DMS153 treated with DMSO at 0.1 percent for 48 hours (cell line): ENCODE measurements around the gene SNED1.

Experiments used
- DNase-seq: peaks from one replicate; lab custom pipeline; 2025; ENCODE audit not compliant: unreplicated experiment; lab: John Stamatoyannopoulos, UW

The SNED1 gene

GRCh38 chr2:241020629-241021190 is 22.3 kb downstream of the SNED1 start:
- no peak for DNase-seq

GRCh38 chr2:241025639-241026038 is 27.2 kb downstream of the SNED1 start:
- no peak for DNase-seq

GRCh38 chr2:241029599-241030332 is 31.3 kb downstream of the SNED1 start:
- DNase-seq: no peak

GRCh38 chr2:241030333-241030680 is 31.9 kb downstream of the SNED1 start:
- no peak for DNase-seq

GRCh38 chr2:241030883-241031282 is 32.5 kb downstream of the SNED1 start:
- DNase-seq: no peak

GRCh38 chr2:241031436-241032165 is 33.2 kb downstream of the SNED1 start:
- DNase-seq: no peak

- no peak for DNase-seq
These were observed 35.0 kb downstream of the SNED1 start for GRCh38 chr2:241033336-241033987.

- no peak for DNase-seq
These were observed 35.6 kb downstream of the SNED1 start for GRCh38 chr2:241033994-241034393.

- DNase-seq: no peak
These were observed 36.2 kb downstream of the SNED1 start for GRCh38 chr2:241034490-241035141.

GRCh38 chr2:241035142-241035817 is 36.9 kb downstream of the SNED1 start:
- DNase-seq: no peak

- no peak for DNase-seq
These were observed 37.5 kb downstream of the SNED1 start for GRCh38 chr2:241035818-241036396.

GRCh38 chr2:241036397-241036963 is 38.1 kb downstream of the SNED1 start:
- DNase-seq: no peak

- peak; percentile 40 for DNase-seq
These were observed 38.6 kb downstream of the SNED1 start for GRCh38 chr2:241036964-241037421.

GRCh38 chr2:241037498-241037897 is 39.1 kb downstream of the SNED1 start:
- no peak for DNase-seq

GRCh38 chr2:241038374-241039180 is 40.2 kb downstream of the SNED1 start:
- no peak for DNase-seq

GRCh38 chr2:241039416-241039815 is 41.0 kb downstream of the SNED1 start:
- DNase-seq: no peak

GRCh38 chr2:241040081-241040803 is 41.8 kb downstream of the SNED1 start:
- no peak for DNase-seq

GRCh38 chr2:241041589-241042158 is 43.3 kb downstream of the SNED1 start:
- DNase-seq: no peak
